ENCODE measurements around the gene GAB1. TPM values are rescaled to one million over a fixed set of nuclear protein-coding genes. Genes with fewer than 3 reads are reported as not detected.

The GAB1 gene
- 14.9 and 17.2 TPM in 2 replicates for total RNA-seq

GRCh38 chr4:143336781-143337599, at the start of gene GAB1:
Gene GAB1 (plus strand): TSS chr4:143336876. CDS start chr4:143337189, 313 bp downstream.
- DNase-seq (ENCODE audit: low read depth): no peak
- peak within 1 kb of the TSS; percentile 57 for H3K4me3 ChIP-seq (ENCODE audit: low read depth, low read length)
- no peaks in the 10 kb centered on the region for H3K27me3 ChIP-seq (ENCODE audit: control insufficient read depth, insufficient read depth, low read length)
- peak; percentile 8 for TF ChIP-seq CTCF (IDR thresholded peaks at IDR 0.05; ENCODE audit: insufficient read depth, low read length, poor library complexity, severe bottlenecking)
- no peaks in the 10 kb centered on the region for H3K36me3 ChIP-seq (ENCODE audit: control insufficient read depth, insufficient read depth, low read length)

GRCh38 chr4:143287572-143287923, 49.1 kb upstream of the GAB1 start:
- H3K27me3 ChIP-seq (ENCODE audit: control insufficient read depth, insufficient read depth, low read length): no peaks in the 10 kb centered on the region
- H3K4me3 ChIP-seq (ENCODE audit: low read depth, low read length): no peak overlapping the region
- TF ChIP-seq CTCF (IDR thresholded peaks at IDR 0.05; ENCODE audit: insufficient read depth, low read length, poor library complexity, severe bottlenecking): no peak
- H3K36me3 ChIP-seq (ENCODE audit: control insufficient read depth, insufficient read depth, low read length): no peaks in the 10 kb centered on the region
- DNase-seq (ENCODE audit: low read depth): no peak

- no peak for DNase-seq (ENCODE audit: low read depth)
- TF ChIP-seq CTCF (IDR thresholded peaks at IDR 0.05; ENCODE audit: insufficient read depth, low read length, poor library complexity, severe bottlenecking): no peak
- Histone ChIP-seq H3K4me3 (ENCODE audit: low read depth, low read length) (no peak overlapping the region), H3K36me3 (ENCODE audit: control insufficient read depth, insufficient read depth, low read length) (no peaks in the 10 kb centered on the region), H3K27me3 (ENCODE audit: control insufficient read depth, insufficient read depth, low read length) (no peaks in the 10 kb centered on the region)
Measured at GRCh38 chr4:143288171-143288570, 48.5 kb upstream of the GAB1 start.

GRCh38 chr4:143289370-143289769, 47.3 kb upstream of the GAB1 start:
- no peak for DNase-seq (ENCODE audit: low read depth)
- Histone ChIP-seq H3K4me3 (ENCODE audit: low read depth, low read length) (no peak overlapping the region), H3K36me3 (ENCODE audit: control insufficient read depth, insufficient read depth, low read length) (no peaks in the 10 kb centered on the region), H3K27me3 (ENCODE audit: control insufficient read depth, insufficient read depth, low read length) (no peaks in the 10 kb centered on the region)
- TF ChIP-seq CTCF (IDR thresholded peaks at IDR 0.05; ENCODE audit: insufficient read depth, low read length, poor library complexity, severe bottlenecking): no peak

- Histone ChIP-seq H3K4me3 (ENCODE audit: low read depth, low read length) (no peak overlapping the region), H3K36me3 (ENCODE audit: control insufficient read depth, insufficient read depth, low read length) (no peaks in the 10 kb centered on the region), H3K27me3 (ENCODE audit: control insufficient read depth, insufficient read depth, low read length) (no peaks in the 10 kb centered on the region)
- no peak for TF ChIP-seq CTCF (IDR thresholded peaks at IDR 0.05; ENCODE audit: insufficient read depth, low read length, poor library complexity, severe bottlenecking)
- DNase-seq (ENCODE audit: low read depth): no peak
Measured at GRCh38 chr4:143291314-143291713, 45.4 kb upstream of the GAB1 start.

GRCh38 chr4:143292858-143293257, 43.8 kb upstream of the GAB1 start:
- TF ChIP-seq CTCF (IDR thresholded peaks at IDR 0.05; ENCODE audit: insufficient read depth, low read length, poor library complexity, severe bottlenecking): no peak
- no peaks in the 10 kb centered on the region for H3K36me3 ChIP-seq (ENCODE audit: control insufficient read depth, insufficient read depth, low read length)
- DNase-seq (ENCODE audit: low read depth): no peak

More at GRCh38 chr4:143292858-143293257, 43.8 kb upstream of the GAB1 start:
- no peaks in the 10 kb centered on the region for H3K27me3 ChIP-seq (ENCODE audit: control insufficient read depth, insufficient read depth, low read length)
- H3K4me3 ChIP-seq (ENCODE audit: low read depth, low read length): no peak overlapping the region

Measured in kidney epithelial cell (primary cell).